ENCODE data around the gene CTTNBP2. TPM values are rescaled to one million over a fixed set of nuclear protein-coding genes. Genes with fewer than 3 reads are reported as not detected.

Gene CTTNBP2
- total and polyA plus RNA-seq, 2 of the 4 experiments (the other 2 are of a cell fraction), result 6.6 to 11.3 TPM

- Histone ChIP-seq H4K20me1 (ENCODE audit: insufficient read depth, low read length) (no peaks in the 10 kb centered on the region), H3K56ac (ENCODE audit: extremely low read depth, insufficient read depth, low read length) (no peak overlapping the region), H3K4me1 (ENCODE audit: control insufficient read depth, insufficient read depth, low read length) (0 out of 2 replicates have a peak, but pooled peaks cover 2% of the 10 kb centered on the region), H3K9me1 (ENCODE audit: insufficient read depth, low read length) (no peaks in the 10 kb centered on the region), H2AK9ac (replicated peaks; ENCODE audit: low read depth, low read length, poor library complexity) (no peak overlapping the region), H3K23ac (ENCODE audit: low read depth, low read length) (no peak overlapping the region), H3K27me3 (ENCODE audit: control insufficient read depth, insufficient read depth, low read length) (no peaks in the 10 kb centered on the region), H2AK5ac (ENCODE audit: low read depth, low read length) (no peak overlapping the region), H3K14ac (replicated peaks; ENCODE audit: low read depth, low read length) (no peak overlapping the region), H2BK15ac (ENCODE audit: low read depth, low read length) (no peak overlapping the region), H3K4ac (ENCODE audit: low read depth, low read length) (no peak overlapping the region), H4K8ac (ENCODE audit: low read depth in 2 of 2, low read length in 2 of 2) (no peak overlapping the region), H3K36me3 (ENCODE audit: control insufficient read depth, insufficient read depth, low read length) (peaks cover 8% of the 10 kb centered on the region), H3K4me2 (ENCODE audit: low read depth, low read length) (no peak overlapping the region), H2BK120ac (ENCODE audit: low read depth, low read length) (no peak overlapping the region), H2BK20ac (ENCODE audit: low read depth, low read length) (no peak overlapping the region), H3K9ac (ENCODE audit: low read depth, low read length) (no peak overlapping the region), H4K5ac (ENCODE audit: low read depth, low read length) (no peak overlapping the region), H2BK5ac (ENCODE audit: low read depth, low read length, poor library complexity, severe bottlenecking) (no peak overlapping the region), H3K27ac (ENCODE audit: insufficient read depth, low read length) (no peak overlapping the region), H2AFZ (replicated peaks; ENCODE audit: low read length, poor library complexity) (no peak overlapping the region), H3K79me1 (ENCODE audit: low read depth in 1 of 2, low read length in 2 of 2) (no peaks in the 10 kb centered on the region), H3K4me3 (ENCODE audit: insufficient read depth, low read depth, low read length) (no peak overlapping the region), H4K91ac (ENCODE audit: insufficient read depth, low read depth, low read length) (no peak overlapping the region), H3K9me3 (ENCODE audit: control insufficient read depth, insufficient read depth, low read length) (no peaks in the 10 kb centered on the region), H3K18ac (ENCODE audit: low read depth, low read length) (no peak overlapping the region)
- no peak for DNase-seq
- dilution Hi-C loops (cut with HindIII; ENCODE audit: low sequenced_read_pairs, unreplicated experiment) (no loop called here), in situ Hi-C loops (cut with MboI; ENCODE audit: low sequenced_read_pairs) (loop anchor here (25.0 kb wide), 1 partner anchor 332 kb away; no protein-coding TSS in a partner anchor), intact Hi-C loops (cut with micrococcal nuclease) (loop anchor here (10.0 kb wide), 1 partner anchor 240 kb away; no protein-coding TSS in a partner anchor)
- whole genome bisulfite sequencing, 2 experiments (ENCODE audit: extremely low coverage in 2 of 2, insufficient read length in 1 of 2), result no CpG with 5 or more reads among the region's 2 CpGs
- ATAC-seq (ENCODE audit: low read depth), result no peak
- POLR2A ChIA-PET (ENCODE audit: unreplicated experiment), result no interaction called here
- no TSS peak for BruUV-seq (replicated peaks)
- CTCF ChIA-PET, result no interaction called here
- TF ChIP-seq MAZ (IDR thresholded peaks at IDR 0.05; ENCODE audit: borderline replicate concordance, low read depth, low read length) (no peak), SMC3 (IDR thresholded peaks at IDR 0.05; ENCODE audit: low read depth, low read length) (no peak), BHLHE40 (IDR thresholded peaks at IDR 0.05; ENCODE audit: low read depth, low read length) (no peak), USF2 (IDR thresholded peaks at IDR 0.05; ENCODE audit: low read depth, low read length) (no peak), MAFK (IDR thresholded peaks at IDR 0.05; ENCODE audit: low read depth, low read length) (no peak), RCOR1 (IDR thresholded peaks at IDR 0.05; ENCODE audit: insufficient replicate concordance, low read length) (no peak), CEBPB (IDR thresholded peaks at IDR 0.05; ENCODE audit: low read depth, low read length) (no peak), CTCF (conservative IDR thresholded peaks at IDR 0.05; ENCODE audit: low read depth, low read length) (no peak), FOS (IDR thresholded peaks at IDR 0.05; ENCODE audit: low read depth, low read length) (no peak), CHD1 (IDR thresholded peaks at IDR 0.05; ENCODE audit: low read depth, low read length) (no peak), ELK1 (IDR thresholded peaks at IDR 0.05; ENCODE audit: borderline replicate concordance, low read depth, low read length) (no peak)
Measured at GRCh38 chr7:117755136-117755535, 118.1 kb downstream of the CTTNBP2 start.
